Fibroblast of skin of left biceps (primary cell): ENCODE measurements around the gene ZDHHC18.
"Not testable (repeated sequence)": the region's sequence is repeated elsewhere in the genome, so short reads cannot be mapped to it uniquely, and the experiment has no call there.

ENCODE experiments used
- DNase-seq, 2 experiments: peaks; one replicate each; pipeline ENCODE4 v3.0.0-alpha.2; 2013; ENCODE audit warnings: low read depth in 2 of 2

ZDHHC18 gene

GRCh38 chr1:26857473-26858060 lies 31.1 kb downstream of the ZDHHC18 start:
- no peak for DNase-seq

GRCh38 chr1:26858160-26858559 lies 31.7 kb downstream of the ZDHHC18 start:
- DNase-seq = no peak

- DNase-seq = no peak
Observed at GRCh38 chr1:26858891-26859640, 32.6 kb downstream of the ZDHHC18 start.

GRCh38 chr1:26861286-26861701 lies 34.8 kb downstream of the ZDHHC18 start:
- no peak for DNase-seq

GRCh38 chr1:26861889-26862378 lies 35.4 kb downstream of the ZDHHC18 start:
- no peak for DNase-seq

- no peak for DNase-seq
Observed at GRCh38 chr1:26862781-26863684, 36.5 kb downstream of the ZDHHC18 start, which contains the start of gene SFN. SFN (plus strand) TSS chr1:26863149; CDS start chr1:26863213, 64 bp downstream.

- no peak for DNase-seq
Observed at GRCh38 chr1:26863685-26864077, 37.2 kb downstream of the ZDHHC18 start.

- peak; percentile 92 to 95 for DNase-seq
Observed at GRCh38 chr1:26864610-26865480, 38.4 kb downstream of the ZDHHC18 start.

- not testable (repeated sequence) for DNase-seq
Observed at GRCh38 chr1:26873097-26873496, 46.6 kb downstream of the ZDHHC18 start.

- DNase-seq = no peak
Observed at GRCh38 chr1:26874896-26875295, 48.4 kb downstream of the ZDHHC18 start.

- no peak for DNase-seq
Observed at GRCh38 chr1:26877326-26877725, 50.8 kb downstream of the ZDHHC18 start.

- no peak for DNase-seq
Observed at GRCh38 chr1:26879793-26880192, 53.3 kb downstream of the ZDHHC18 start.

- not testable (repeated sequence) for DNase-seq
Observed at GRCh38 chr1:26881611-26882010, 55.1 kb downstream of the ZDHHC18 start.

- DNase-seq = no peak
Observed at GRCh38 chr1:26882696-26883463, 56.4 kb downstream of the ZDHHC18 start.

- DNase-seq = no peak
Observed at GRCh38 chr1:26887125-26887524, 60.6 kb downstream of the ZDHHC18 start.

GRCh38 chr1:26888231-26888630 lies 61.7 kb downstream of the ZDHHC18 start:
- DNase-seq = no peak

GRCh38 chr1:26889551-26890466 lies 63.3 kb downstream of the ZDHHC18 start, which contains the start of gene GPN2:
GPN2 (minus strand) TSS chr1:26890283; CDS start chr1:26890096, 187 bp downstream.
- peak in 1 of 2 experiments; percentile 14 for DNase-seq

GRCh38 chr1:26890467-26890796 lies 63.9 kb downstream of the ZDHHC18 start:
- DNase-seq = no peak

- DNase-seq = no peak
Observed at GRCh38 chr1:26894263-26894662, 67.8 kb downstream of the ZDHHC18 start.
